ENCODE data around the gene SLC25A6. TPM values are rescaled to one million over a fixed set of nuclear protein-coding genes. Genes with fewer than 3 reads are reported as not detected.

The SLC25A6 gene
- total RNA-seq, 1 experiment from 2014 or later: 553 TPM

DNA sequence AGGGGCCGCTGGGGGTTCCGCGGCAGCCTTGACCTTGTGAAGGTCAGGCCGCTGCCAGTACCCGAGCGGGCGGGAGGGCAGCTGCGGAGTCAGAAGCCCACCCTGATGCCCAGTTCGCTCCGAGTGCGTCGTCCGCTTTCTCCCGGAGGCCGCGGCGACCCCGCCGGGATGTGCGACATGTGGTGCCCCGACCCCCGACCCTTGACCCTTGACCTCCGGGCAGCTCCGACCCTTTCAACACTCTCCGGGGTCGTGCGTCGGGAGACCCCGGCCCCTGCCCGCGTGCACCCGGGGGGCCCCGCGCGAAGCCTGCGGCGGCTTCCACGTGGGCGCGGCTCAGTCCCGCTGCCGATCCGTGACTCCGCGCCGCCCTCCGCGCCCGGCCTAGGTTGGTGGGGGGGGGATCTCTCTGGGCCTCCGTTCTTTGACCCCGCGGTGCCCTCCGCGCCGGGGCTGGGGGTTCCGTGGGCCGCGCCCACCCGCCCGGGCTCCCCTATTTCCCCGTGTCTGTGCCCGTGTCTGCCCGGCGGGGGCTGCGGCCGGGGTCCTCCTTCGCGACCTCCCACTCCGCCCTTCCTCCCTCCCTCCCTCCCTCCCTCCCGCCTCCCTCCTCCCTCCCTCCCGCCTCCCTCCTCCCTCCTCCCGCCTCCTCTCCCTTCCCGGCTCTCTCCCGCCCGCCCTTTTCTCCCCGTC, 609 bp upstream of the SLC25A6 start:
- no peaks in the 10 kb centered on the region; the same call in 1 of the 2 replicates for H3K27me3 Mint-ChIP-seq (ENCODE audit: low read depth)
- H3K4me1 ChIP-seq (ENCODE audit: insufficient read depth, low read length): no peaks in the 10 kb centered on the region
- H3K23ac ChIP-seq (ENCODE audit: insufficient read length, low read depth, low read length): no peak overlapping the region
- no peak overlapping the region for H4K5ac ChIP-seq (ENCODE audit: insufficient read length, low read depth, low read length)
- no peak overlapping the region for H3T11ph ChIP-seq (ENCODE audit: low read length)
- H3K27me3 ChIP-seq (ENCODE audit: insufficient read depth, low read length): no peaks in the 10 kb centered on the region
- no peak overlapping the region for H3K56ac ChIP-seq (ENCODE audit: insufficient read length, low read depth, low read length)
- WGBS (ENCODE audit: extremely low coverage, insufficient read length, low lambda C conversion rate): no CpG with 5 or more reads among the region's 76 CpGs
- peaks cover 33% of the 10 kb centered on the region; the same call in 1 of the 2 replicates for H3K79me2 ChIP-seq (ENCODE audit: insufficient read depth, low read length)
- H3K4me1 Mint-ChIP-seq: peaks cover 24 to 54% of the 10 kb centered on the region in 2 experiments
- H3K27ac Mint-ChIP-seq: peak overlapping the region; percentile 93 to 98 (median 95); a peak in 5 of 7 replicates
- no peak overlapping the region for H4K91ac ChIP-seq (ENCODE audit: insufficient read length, low read depth, low read length)
- H4K20me1 ChIP-seq (ENCODE audit: control insufficient read depth, insufficient read depth, insufficient read length): peaks cover 2% of the 10 kb centered on the region
- H3K27ac ChIP-seq (ENCODE audit: insufficient read length, low read depth, low read length): no peak overlapping the region
- peak; percentile 74 for DNase-seq
- H3K23me2 ChIP-seq (ENCODE audit: insufficient read length, low read depth, low read length, poor library complexity, severe bottlenecking): peaks cover 8% of the 10 kb centered on the region
- no peak overlapping the region for H2BK20ac ChIP-seq (ENCODE audit: low read depth, low read length, poor library complexity, severe bottlenecking)
- H2BK12ac ChIP-seq (ENCODE audit: insufficient read length, low read depth, low read length): no peak overlapping the region
- H2BK5ac ChIP-seq (ENCODE audit: insufficient read length, low read length): peak overlapping the region; percentile 0
- peak overlapping the region; percentile 62 for H2BK120ac ChIP-seq (ENCODE audit: low read depth, low read length, poor library complexity, severe bottlenecking)
- H3K14ac ChIP-seq (ENCODE audit: insufficient read depth, low read length): peak overlapping the region; percentile 94; the same call in 1 of the 2 replicates
- H4K8ac ChIP-seq (replicated peaks; ENCODE audit: insufficient read length, low read depth, low read length): no peak overlapping the region
- peak overlapping the region; percentile 92 to 95 for H3K4me3 Mint-ChIP-seq
- peaks cover 3 to 4% of the 10 kb centered on the region in 2 experiments; a peak in 3 of 5 replicates for H3K9me3 Mint-ChIP-seq
- no peaks in the 10 kb centered on the region for H3K9me3 ChIP-seq (ENCODE audit: control insufficient read depth, low read depth, low read length)
- no peak overlapping the region for H2AFZ ChIP-seq (ENCODE audit: low read length)
- H3K18ac ChIP-seq (ENCODE audit: insufficient read length, low read depth, low read length): peak overlapping the region; percentile 95
- H2AK5ac ChIP-seq (ENCODE audit: insufficient read length, low read length): no peak overlapping the region
- H3K79me1 ChIP-seq (ENCODE audit: insufficient read depth, low read depth, low read length, poor library complexity, severe bottlenecking): peaks cover 21% of the 10 kb centered on the region
- peak overlapping the region; percentile 81 for H3K9ac ChIP-seq (ENCODE audit: extremely low read depth, insufficient read length, low read length)
- H2BK15ac ChIP-seq (ENCODE audit: low read depth, low read length): no peak overlapping the region
- no peak overlapping the region; the same call in 1 of the 2 replicates for H3K4ac ChIP-seq (ENCODE audit: low read depth, low read length)
- H3K4me2 ChIP-seq (ENCODE audit: insufficient read depth, insufficient read length, low read length): peak overlapping the region; percentile 91
- TF ChIP-seq, protein P1, sequence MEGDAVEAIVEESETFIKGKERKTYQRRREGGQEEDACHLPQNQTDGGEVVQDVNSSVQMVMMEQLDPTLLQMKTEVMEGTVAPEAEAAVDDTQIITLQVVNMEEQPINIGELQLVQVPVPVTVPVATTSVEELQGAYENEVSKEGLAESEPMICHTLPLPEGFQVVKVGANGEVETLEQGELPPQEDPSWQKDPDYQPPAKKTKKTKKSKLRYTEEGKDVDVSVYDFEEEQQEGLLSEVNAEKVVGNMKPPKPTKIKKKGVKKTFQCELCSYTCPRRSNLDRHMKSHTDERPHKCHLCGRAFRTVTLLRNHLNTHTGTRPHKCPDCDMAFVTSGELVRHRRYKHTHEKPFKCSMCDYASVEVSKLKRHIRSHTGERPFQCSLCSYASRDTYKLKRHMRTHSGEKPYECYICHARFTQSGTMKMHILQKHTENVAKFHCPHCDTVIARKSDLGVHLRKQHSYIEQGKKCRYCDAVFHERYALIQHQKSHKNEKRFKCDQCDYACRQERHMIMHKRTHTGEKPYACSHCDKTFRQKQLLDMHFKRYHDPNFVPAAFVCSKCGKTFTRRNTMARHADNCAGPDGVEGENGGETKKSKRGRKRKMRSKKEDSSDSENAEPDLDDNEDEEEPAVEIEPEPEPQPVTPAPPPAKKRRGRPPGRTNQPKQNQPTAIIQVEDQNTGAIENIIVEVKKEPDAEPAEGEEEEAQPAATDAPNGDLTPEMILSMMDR (conservative IDR thresholded peaks at IDR 0.05): no peak
- peaks cover 53 to 65% (median 61%) of the 10 kb centered on the region in 3 experiments for H3K36me3 Mint-ChIP-seq (ENCODE audit: insufficient read depth in 1 of 3, low read depth in 3 of 3)

Data from H9 (cell line).